Measurements from ENCODE around the gene FXYD4.

FXYD4 gene

GRCh38 chr10:43401627-43402026, 30.2 kb downstream of the FXYD4 start:
- no peak for TF ChIP-seq POLR2AphosphoS5 (IDR thresholded peaks at IDR 0.05; ENCODE audit: borderline replicate concordance, low read depth, low read length)
- TF ChIP-seq EZH2 (IDR thresholded peaks at IDR 0.05) = no peak
- no peak for TF ChIP-seq FOXP2 (optimal IDR thresholded peaks at IDR 0.05; ENCODE audit: control extremely low read depth, extremely low read length, insufficient read depth)
- peak overlapping the region; percentile 38; the same call in 1 of the 2 replicates for H3K4me3 ChIP-seq
- H3K36me3 ChIP-seq (ENCODE audit: insufficient read depth, low read length) = peaks cover 14% of the 10 kb centered on the region

GRCh38 chr10:43402176-43402575, 30.7 kb downstream of the FXYD4 start:
- DNase-seq (ENCODE audit: low read depth, low spot score) = no peak
- Histone ChIP-seq H3K36me3 (ENCODE audit: insufficient read depth, low read length) (peaks cover 14% of the 10 kb centered on the region), H3K4me3 (peak overlapping the region; percentile 22; the same call in 1 of the 2 replicates)

More at GRCh38 chr10:43401627-43402026, 30.2 kb downstream of the FXYD4 start:
- no peaks in the 10 kb centered on the region for H3K9me3 ChIP-seq (ENCODE audit: low read depth, low read length)
- peak overlapping the region; percentile 62 for H3K27ac ChIP-seq
- no peak overlapping the region for H3K9ac ChIP-seq (ENCODE audit: insufficient read length)
- no peak for DNase-seq (ENCODE audit: low read depth, low spot score)

DNA sequence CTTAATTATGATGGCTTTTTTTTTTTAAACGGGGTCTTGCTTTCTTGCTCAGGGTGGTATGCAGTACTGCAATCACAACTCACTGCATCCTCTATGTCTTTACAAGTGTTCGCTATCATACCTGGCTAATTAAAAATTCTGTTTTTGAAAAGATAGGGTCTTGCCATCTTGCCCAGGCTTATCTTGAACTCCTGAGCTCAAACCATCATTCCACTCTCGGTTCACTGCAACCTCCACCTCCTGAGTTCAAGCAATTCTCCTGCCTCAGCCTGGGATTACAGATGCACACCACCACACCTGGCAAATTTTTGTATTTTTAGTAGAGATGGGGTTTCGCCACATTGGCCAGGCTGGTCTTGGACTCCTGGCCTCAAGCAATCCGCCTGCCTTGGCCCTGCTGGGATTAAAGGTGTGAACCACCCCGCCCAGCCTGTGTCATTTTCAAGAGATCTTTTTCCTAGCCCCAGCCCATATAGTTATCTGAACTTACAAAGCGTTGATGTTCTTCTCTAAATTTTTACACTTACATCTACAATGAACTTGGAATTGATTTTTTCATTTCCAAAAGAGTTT, 31.5 kb downstream of the FXYD4 start:
- Histone ChIP-seq H3K9me3 (ENCODE audit: low read depth, low read length) (no peaks in the 10 kb centered on the region), H3K36me3 (ENCODE audit: insufficient read depth, low read length) (peaks cover 14% of the 10 kb centered on the region), H3K27ac (no peak overlapping the region), H3K9ac (ENCODE audit: insufficient read length) (no peak overlapping the region), H3K4me3 (peak overlapping the region; percentile 22; the same call in 1 of the 2 replicates)
- no peak for DNase-seq (ENCODE audit: low read depth, low spot score)
- TF ChIP-seq FOXP2 (optimal IDR thresholded peaks at IDR 0.05; ENCODE audit: control extremely low read depth, extremely low read length, insufficient read depth) (no peak), EZH2 (IDR thresholded peaks at IDR 0.05) (no peak), POLR2AphosphoS5 (IDR thresholded peaks at IDR 0.05; ENCODE audit: borderline replicate concordance, low read depth, low read length) (no peak)

More at GRCh38 chr10:43402176-43402575, 30.7 kb downstream of the FXYD4 start:
- TF ChIP-seq EZH2 (IDR thresholded peaks at IDR 0.05) (no peak), FOXP2 (optimal IDR thresholded peaks at IDR 0.05; ENCODE audit: control extremely low read depth, extremely low read length, insufficient read depth) (no peak), POLR2AphosphoS5 (IDR thresholded peaks at IDR 0.05; ENCODE audit: borderline replicate concordance, low read depth, low read length) (no peak)
- Histone ChIP-seq H3K27ac (peak overlapping the region; percentile 62; the same call in 1 of the 2 replicates), H3K9ac (ENCODE audit: insufficient read length) (no peak overlapping the region), H3K9me3 (ENCODE audit: low read depth, low read length) (no peaks in the 10 kb centered on the region)

DNA sequence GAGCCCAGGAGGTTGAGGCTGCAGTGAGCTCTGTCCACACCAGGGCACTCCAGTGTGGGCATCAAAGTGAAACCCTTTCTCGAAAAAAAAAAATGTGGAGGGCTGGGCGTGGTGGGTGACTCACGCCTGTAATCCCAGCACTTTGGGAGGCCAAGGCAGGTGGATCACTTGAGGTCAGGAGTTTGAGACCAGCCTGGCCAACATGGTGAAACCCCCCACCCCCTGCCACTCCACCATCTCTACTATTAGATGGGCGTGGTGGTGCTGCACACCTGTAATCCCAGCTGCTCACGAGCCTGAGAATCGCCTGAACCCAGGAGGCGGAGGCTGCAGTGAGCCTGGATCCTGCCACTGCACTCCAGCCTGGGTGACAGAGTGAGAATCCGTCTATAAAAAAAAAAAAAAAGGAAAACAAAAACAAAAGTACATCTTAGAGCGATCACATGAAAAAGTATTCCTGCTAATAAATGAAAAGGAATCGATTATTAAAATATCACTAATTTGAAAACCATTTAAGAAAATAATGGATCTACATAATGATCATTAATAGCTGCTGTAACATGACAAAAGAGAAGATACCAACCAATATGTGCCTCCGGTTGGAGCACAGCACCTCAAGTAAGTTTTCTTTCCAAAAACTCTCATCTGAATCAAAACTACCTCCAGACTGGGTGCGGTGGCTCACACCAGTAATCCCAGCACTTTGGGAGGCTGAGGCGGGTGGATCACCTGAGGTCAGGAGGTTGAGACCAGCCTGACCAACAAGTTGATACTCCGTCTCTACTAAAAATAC, 32.7 kb downstream of the FXYD4 start:
- no peak for DNase-seq (ENCODE audit: low read depth, low spot score)
- Histone ChIP-seq H3K4me3 (no peak overlapping the region), H3K9ac (ENCODE audit: insufficient read length) (no peak overlapping the region), H3K9me3 (ENCODE audit: low read depth, low read length) (no peaks in the 10 kb centered on the region), H3K27ac (no peak overlapping the region), H3K36me3 (ENCODE audit: insufficient read depth, low read length) (peaks cover 14% of the 10 kb centered on the region)
- TF ChIP-seq POLR2AphosphoS5 (IDR thresholded peaks at IDR 0.05; ENCODE audit: borderline replicate concordance, low read depth, low read length) (no peak), EZH2 (IDR thresholded peaks at IDR 0.05) (no peak), FOXP2 (optimal IDR thresholded peaks at IDR 0.05; ENCODE audit: control extremely low read depth, extremely low read length, insufficient read depth) (no peak)

- TF ChIP-seq FOXP2 (optimal IDR thresholded peaks at IDR 0.05; ENCODE audit: control extremely low read depth, extremely low read length, insufficient read depth) (no peak), EZH2 (IDR thresholded peaks at IDR 0.05) (no peak)
- H3K9ac ChIP-seq (ENCODE audit: insufficient read length) = no peak overlapping the region
Observed at GRCh38 chr10:43404704-43405084, 33.3 kb downstream of the FXYD4 start.

DNA sequence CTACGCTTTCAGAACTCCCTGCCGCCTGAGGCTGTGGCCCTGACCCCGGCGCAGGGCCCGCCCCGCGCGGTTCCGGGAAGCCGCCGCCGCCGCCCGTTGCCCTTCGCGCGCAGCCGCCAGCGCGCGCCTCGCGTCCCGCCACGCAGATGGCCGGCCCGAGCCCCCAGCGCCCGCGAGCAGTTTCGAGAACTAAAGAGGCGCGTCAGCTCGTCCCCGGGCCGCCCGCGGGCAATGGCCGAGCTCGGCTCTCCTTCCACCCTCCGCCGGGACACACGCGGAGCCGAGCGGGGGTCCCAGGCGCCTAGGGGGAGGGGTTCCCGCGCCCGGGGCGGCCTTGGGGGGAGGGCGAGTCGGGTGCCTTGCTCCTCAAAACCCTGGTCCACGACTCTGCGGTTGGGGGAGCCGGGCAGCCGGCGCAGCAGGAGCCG, 35.7 kb downstream of the FXYD4 start:
- no peak for DNase-seq (ENCODE audit: low read depth, low spot score)
- Histone ChIP-seq H3K36me3 (ENCODE audit: insufficient read depth, low read length) (peaks cover 7% of the 10 kb centered on the region), H3K4me3 (peak overlapping the region; percentile 86), H3K27ac (peak overlapping the region; percentile 97), H3K9ac (ENCODE audit: insufficient read length) (peak overlapping the region; percentile 94), H3K9me3 (ENCODE audit: low read depth, low read length) (no peaks in the 10 kb centered on the region)
- TF ChIP-seq POLR2AphosphoS5 (IDR thresholded peaks at IDR 0.05; ENCODE audit: borderline replicate concordance, low read depth, low read length) = no peak
- no peak for TF ChIP-seq EZH2 (IDR thresholded peaks at IDR 0.05)
- TF ChIP-seq FOXP2 (optimal IDR thresholded peaks at IDR 0.05; ENCODE audit: control extremely low read depth, extremely low read length, insufficient read depth) = no peak

More at GRCh38 chr10:43404704-43405084, 33.3 kb downstream of the FXYD4 start:
- Histone ChIP-seq H3K4me3 (no peak overlapping the region; the same call in 1 of the 2 replicates), H3K9me3 (ENCODE audit: low read depth, low read length) (no peaks in the 10 kb centered on the region), H3K27ac (no peak overlapping the region), H3K36me3 (ENCODE audit: insufficient read depth, low read length) (peaks cover 10% of the 10 kb centered on the region)
- DNase-seq (ENCODE audit: low read depth, low spot score) = no peak

DNA sequence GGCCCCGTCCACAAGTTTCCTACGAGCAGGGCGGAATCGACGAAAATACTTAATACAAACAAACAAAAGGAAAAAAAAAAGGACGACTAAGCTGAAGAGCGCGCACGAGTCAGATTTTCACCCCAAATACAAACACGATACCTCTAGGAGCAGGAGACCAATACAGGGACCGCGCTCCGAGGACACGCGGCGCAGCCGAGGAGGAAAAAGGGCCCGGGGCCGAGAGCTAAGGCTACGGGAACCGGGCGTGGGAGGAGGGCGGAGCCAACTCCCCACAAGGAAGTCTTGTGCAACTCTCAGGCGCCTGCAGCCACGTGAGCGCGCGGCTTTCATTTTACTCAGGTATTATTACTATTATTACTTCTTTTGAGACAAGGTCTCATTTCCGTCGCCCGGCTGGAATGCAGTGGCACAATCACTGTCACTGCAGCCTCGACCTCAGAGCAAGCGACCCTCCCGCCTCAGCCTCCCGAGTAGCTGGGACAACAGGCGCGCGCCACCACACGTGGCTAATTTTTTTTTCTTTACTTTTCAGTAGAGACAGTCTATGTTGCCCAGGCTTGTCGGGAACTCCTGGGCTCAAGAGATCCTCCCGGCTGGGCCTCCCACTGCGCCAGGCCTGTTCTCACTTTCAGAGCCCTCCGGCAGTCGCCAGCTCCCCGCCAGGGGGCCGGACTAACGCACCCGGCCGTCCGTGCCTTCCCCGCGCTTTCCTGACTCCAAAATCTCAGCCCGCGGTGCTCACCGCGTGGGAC, 36.3 kb downstream of the FXYD4 start:
- Histone ChIP-seq H3K36me3 (ENCODE audit: insufficient read depth, low read length) (peaks cover 7% of the 10 kb centered on the region), H3K9ac (ENCODE audit: insufficient read length) (peak overlapping the region; percentile 94), H3K9me3 (ENCODE audit: low read depth, low read length) (no peaks in the 10 kb centered on the region), H3K27ac (peak overlapping the region; percentile 97), H3K4me3 (peak overlapping the region; percentile 86)
- TF ChIP-seq FOXP2 (optimal IDR thresholded peaks at IDR 0.05; ENCODE audit: control extremely low read depth, extremely low read length, insufficient read depth) (no peak), POLR2AphosphoS5 (IDR thresholded peaks at IDR 0.05; ENCODE audit: borderline replicate concordance, low read depth, low read length) (peak; percentile 85)
- no peak for DNase-seq (ENCODE audit: low read depth, low spot score)

GRCh38 chr10:43408331-43408709, 36.9 kb downstream of the FXYD4 start:
- peak overlapping the region; percentile 86 for H3K4me3 ChIP-seq
- TF ChIP-seq FOXP2 (optimal IDR thresholded peaks at IDR 0.05; ENCODE audit: control extremely low read depth, extremely low read length, insufficient read depth) (no peak), POLR2AphosphoS5 (IDR thresholded peaks at IDR 0.05; ENCODE audit: borderline replicate concordance, low read depth, low read length) (no peak), EZH2 (IDR thresholded peaks at IDR 0.05) (no peak)
- H3K9ac ChIP-seq (ENCODE audit: insufficient read length) = peak overlapping the region; percentile 94
- DNase-seq (ENCODE audit: low read depth, low spot score) = no peak
- no peaks in the 10 kb centered on the region for H3K9me3 ChIP-seq (ENCODE audit: low read depth, low read length)
- H3K27ac ChIP-seq = peak overlapping the region; percentile 97
- peaks cover 5% of the 10 kb centered on the region for H3K36me3 ChIP-seq (ENCODE audit: insufficient read depth, low read length)
